ENCODE results near the gene MAPKAPK5.
"Not testable (repeated sequence)": the region's sequence is repeated elsewhere in the genome, so short reads cannot be mapped to it uniquely, and the experiment has no call there.

Gene MAPKAPK5

GRCh38 chr12:111829635-111830034, 12.4 kb upstream of the MAPKAPK5 start:
- DNase-seq: not testable (repeated sequence)

- DNase-seq: not testable (repeated sequence)
Measured at GRCh38 chr12:111834740-111835386, 7.2 kb upstream of the MAPKAPK5 start.

- DNase-seq: not testable (repeated sequence)
Measured at GRCh38 chr12:111835531-111836181, 6.4 kb upstream of the MAPKAPK5 start.

- no peak for DNase-seq
Measured at GRCh38 chr12:111838353-111838752, 3.7 kb upstream of the MAPKAPK5 start.

GRCh38 chr12:111840807-111841206, 1.2 kb upstream of the MAPKAPK5 start:
- DNase-seq: no peak

- no peak for DNase-seq
Measured at GRCh38 chr12:111841236-111841749, 735 bp upstream of the MAPKAPK5 start.

- DNase-seq: peak; percentile 52
Measured at GRCh38 chr12:111842556-111843396, 748 bp downstream of the MAPKAPK5 start.

- no peak for DNase-seq
Measured at GRCh38 chr12:111846016-111846415, 4.0 kb downstream of the MAPKAPK5 start.

GRCh38 chr12:111850526-111850925, 8.5 kb downstream of the MAPKAPK5 start:
- DNase-seq: no peak

GRCh38 chr12:111858186-111858585, 16.2 kb downstream of the MAPKAPK5 start:
- no peak for DNase-seq

- DNase-seq: no peak
Measured at GRCh38 chr12:111858778-111859177, 16.8 kb downstream of the MAPKAPK5 start.

- no peak for DNase-seq
Measured at GRCh38 chr12:111864913-111865312, 22.9 kb downstream of the MAPKAPK5 start.

GRCh38 chr12:111867531-111867930, 25.5 kb downstream of the MAPKAPK5 start:
- DNase-seq: no peak

- no peak for DNase-seq
Measured at GRCh38 chr12:111868676-111869588, 26.9 kb downstream of the MAPKAPK5 start.

GRCh38 chr12:111869671-111870070, 27.6 kb downstream of the MAPKAPK5 start:
- no peak for DNase-seq

- DNase-seq: no peak
Measured at GRCh38 chr12:111870216-111870615, 28.2 kb downstream of the MAPKAPK5 start.

- no peak for DNase-seq
Measured at GRCh38 chr12:111870706-111871105, 28.7 kb downstream of the MAPKAPK5 start.

- no peak for DNase-seq
Measured at GRCh38 chr12:111873113-111873512, 31.1 kb downstream of the MAPKAPK5 start.

GRCh38 chr12:111881716-111882115, 39.7 kb downstream of the MAPKAPK5 start:
- DNase-seq: no peak

- DNase-seq: no peak
Measured at GRCh38 chr12:111886662-111887545, 44.9 kb downstream of the MAPKAPK5 start.

Data from activated naive CD4-positive, alpha-beta T cell treated with Interleukin-2 at 50 U/mL for 16 hours (primary cell).